NCI-H1092 (cell line): ENCODE data around the gene PTP4A2.

Experiments used
- DNase-seq: peaks from one replicate; lab custom pipeline; 2025; lab: John Stamatoyannopoulos, UW

PTP4A2 gene

DNA sequence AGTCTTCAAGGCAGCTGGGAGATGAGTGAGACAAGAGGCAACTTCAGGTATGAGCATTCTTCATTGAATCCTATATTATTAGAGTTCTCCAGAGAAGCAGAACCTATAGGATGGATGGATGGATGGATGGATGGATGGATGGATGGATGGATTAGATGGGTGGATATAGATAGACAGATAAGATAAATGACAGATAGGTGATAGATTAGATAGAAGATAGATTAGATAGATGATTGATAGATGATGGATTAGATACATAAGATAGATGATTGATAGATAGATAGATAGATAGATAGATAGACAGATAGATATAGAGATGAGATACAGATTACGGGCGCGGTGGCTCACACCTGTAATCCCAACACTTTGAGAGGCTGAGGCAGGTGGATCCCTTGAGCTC, 79.1 kb downstream of the PTP4A2 start:
- no peak for DNase-seq

- no peak for DNase-seq
Observed at GRCh38 chr1:31857863-31858262, 80.3 kb downstream of the PTP4A2 start.
